ENCODE measurements around the gene DPP9.

Gene DPP9

GRCh38 chr19:4701557-4701956 lies 22.1 kb downstream of the DPP9 start:
- Histone ChIP-seq H3K36me3 (ENCODE audit: control insufficient read depth, low read length) (peaks cover 61% of the 10 kb centered on the region), H3K4me2 (ENCODE audit: low read length) (no peak overlapping the region), H3F3A (ENCODE audit: control insufficient read depth, insufficient read depth) (no peaks in the 10 kb centered on the region), H4K20me1 (ENCODE audit: control insufficient read depth, insufficient read depth, low read depth, low read length) (no peaks in the 10 kb centered on the region), H3K4me3 (ENCODE audit: low read length) (no peak overlapping the region), H3K27me3 (ENCODE audit: control insufficient read depth, low read length) (no peaks in the 10 kb centered on the region), H3K79me2 (ENCODE audit: control insufficient read depth, low read length) (no peaks in the 10 kb centered on the region), H3K27ac (ENCODE audit: low read depth, low read length) (no peak overlapping the region), H3K9me2 (replicated peaks; ENCODE audit: control insufficient read depth, low read length) (no peaks in the 10 kb centered on the region), H3K9me3 (ENCODE audit: control insufficient read depth, insufficient read depth, low read length) (no peaks in the 10 kb centered on the region), H3K4me1 (ENCODE audit: control insufficient read depth, low read length) (no peaks in the 10 kb centered on the region)
- TF ChIP-seq EZH2phosphoT487 (IDR thresholded peaks at IDR 0.05; ENCODE audit: borderline replicate concordance, low read length) (no peak), CTCF (IDR thresholded peaks at IDR 0.05; ENCODE audit: low read depth, low read length, poor library complexity, severe bottlenecking) (no peak)

GRCh38 chr19:4700693-4700970 lies 23.0 kb downstream of the DPP9 start:
- no peaks in the 10 kb centered on the region for H3K9me2 ChIP-seq (replicated peaks; ENCODE audit: control insufficient read depth, low read length)
- H3K4me2 ChIP-seq (ENCODE audit: low read length) = no peak overlapping the region
- no peaks in the 10 kb centered on the region for H3K4me1 ChIP-seq (ENCODE audit: control insufficient read depth, low read length)
- H4K20me1 ChIP-seq (ENCODE audit: control insufficient read depth, insufficient read depth, low read depth, low read length) = no peaks in the 10 kb centered on the region
- no peak overlapping the region for H3K4me3 ChIP-seq (ENCODE audit: low read length)
- no peaks in the 10 kb centered on the region for H3K27me3 ChIP-seq (ENCODE audit: control insufficient read depth, low read length)
- H3K9me3 ChIP-seq (ENCODE audit: control insufficient read depth, insufficient read depth, low read length) = no peaks in the 10 kb centered on the region
- no peaks in the 10 kb centered on the region for H3K79me2 ChIP-seq (ENCODE audit: control insufficient read depth, low read length)
- no peaks in the 10 kb centered on the region for H3F3A ChIP-seq (ENCODE audit: control insufficient read depth, insufficient read depth)
- peak; percentile 26 for TF ChIP-seq CTCF (IDR thresholded peaks at IDR 0.05; ENCODE audit: low read depth, low read length, poor library complexity, severe bottlenecking)
- no peak for TF ChIP-seq EZH2phosphoT487 (IDR thresholded peaks at IDR 0.05; ENCODE audit: borderline replicate concordance, low read length)
- H3K36me3 ChIP-seq (ENCODE audit: control insufficient read depth, low read length) = peaks cover 59% of the 10 kb centered on the region
- no peak overlapping the region for H3K27ac ChIP-seq (ENCODE audit: low read depth, low read length)

- H3K27me3 ChIP-seq (ENCODE audit: control insufficient read depth, low read length) = no peaks in the 10 kb centered on the region
- H3K4me2 ChIP-seq (ENCODE audit: low read length) = no peak overlapping the region
- H4K20me1 ChIP-seq (ENCODE audit: control insufficient read depth, insufficient read depth, low read depth, low read length) = no peaks in the 10 kb centered on the region
- H3K9me3 ChIP-seq (ENCODE audit: control insufficient read depth, insufficient read depth, low read length) = no peaks in the 10 kb centered on the region
- H3K79me2 ChIP-seq (ENCODE audit: control insufficient read depth, low read length) = no peaks in the 10 kb centered on the region
- no peaks in the 10 kb centered on the region for H3F3A ChIP-seq (ENCODE audit: control insufficient read depth, insufficient read depth)
- TF ChIP-seq CTCF (IDR thresholded peaks at IDR 0.05; ENCODE audit: low read depth, low read length, poor library complexity, severe bottlenecking) (no peak), EZH2phosphoT487 (IDR thresholded peaks at IDR 0.05; ENCODE audit: borderline replicate concordance, low read length) (no peak)
- H3K27ac ChIP-seq (ENCODE audit: low read depth, low read length) = no peak overlapping the region
- no peak overlapping the region for H3K4me3 ChIP-seq (ENCODE audit: low read length)
- no peaks in the 10 kb centered on the region for H3K9me2 ChIP-seq (replicated peaks; ENCODE audit: control insufficient read depth, low read length)
- no peaks in the 10 kb centered on the region for H3K4me1 ChIP-seq (ENCODE audit: control insufficient read depth, low read length)
- H3K36me3 ChIP-seq (ENCODE audit: control insufficient read depth, low read length) = peaks cover 61% of the 10 kb centered on the region
These were observed 23.6 kb downstream of the DPP9 start for GRCh38 chr19:4699826-4700692.

Measured in DOHH2 (cell line).